PC-9 (cell line): Measurements from ENCODE around the gene REG1B. TPM values are rescaled to one million over a fixed set of nuclear protein-coding genes. Genes with fewer than 3 reads are reported as not detected.

ENCODE experiments used
- BruUV-seq: library from RNA; stranded (reverse); fragments of 400-500 nt; replicated peaks from 2 replicates; lab custom pipeline; 2021; lab: Mats Ljungman, UMichigan
- CTCF ChIA-PET: fragments of 300-600 bp; sonication (Branson Sonifier 250); formaldehyde crosslinking; loops from one replicate; lab custom pipeline; 2022; ENCODE audit warnings: antibody characterized with exemption; lab: Charles Lee
- POLR2A ChIA-PET: fragments of 300-600 bp; sonication (Branson Sonifier 250); formaldehyde crosslinking; loops from one replicate; lab custom pipeline; 2022; ENCODE audit warnings: antibody characterized with exemption; ENCODE audit not compliant: unreplicated experiment; lab: Charles Lee
- DNase-seq, 2 experiments: peaks; one replicate each; pipeline versions ENCODE4 v3.0.0 to v3.0.0-alpha.2; 2015 to 2022; ENCODE audit warnings: mixed read lengths in 1 of 2
- H2AFZ ChIP-seq: fragments of 200-600 bp; sonication (generic); 2 replicates; pipeline ENCODE4 v1.8.1; 2017; ENCODE audit warnings: antibody characterized with exemption
- H3F3A ChIP-seq: fragments of 200-600 bp; sonication (generic); 2 replicates; pipeline ENCODE4 v1.8.1; 2017; ENCODE audit warnings: antibody characterized with exemption, mild to moderate bottlenecking, low read depth; ENCODE audit not compliant: insufficient read depth
- H3K27ac ChIP-seq: fragments of 200-600 bp; sonication (generic); 2 replicates; pipeline ENCODE4 v1.6.1; 2016; ENCODE audit warnings: mixed run types
- H3K27me3 ChIP-seq: fragments of 200-600 bp; sonication (generic); 2 replicates; pipeline ENCODE4 v1.6.1; 2016; ENCODE audit warnings: low read depth, mixed run types; ENCODE audit not compliant: insufficient read depth
- H3K36me3 ChIP-seq: fragments of 200-600 bp; sonication (generic); 2 replicates; pipeline ENCODE4 v1.6.1; 2016; ENCODE audit warnings: low read depth, mixed run types
- H3K4me1 ChIP-seq: fragments of 200-600 bp; sonication (generic); replicated peaks from 2 replicates; pipeline ENCODE4 v1.6.1; 2016; ENCODE audit warnings: mixed run types; ENCODE audit not compliant: insufficient read depth
- H3K4me2 ChIP-seq: fragments of 200-600 bp; sonication (generic); 2 replicates; pipeline ENCODE4 v1.6.1; 2017; ENCODE audit warnings: mixed run types
- H3K4me3 ChIP-seq: fragments of 200-600 bp; sonication (generic); 2 replicates; pipeline ENCODE4 v1.6.1; 2016; ENCODE audit warnings: mixed run types
- H3K79me2 ChIP-seq: fragments of 200-600 bp; sonication (generic); 2 replicates; pipeline ENCODE4 v1.6.1; 2017; ENCODE audit warnings: low read depth, mixed run types
- H3K9me2 ChIP-seq: fragments of 200-600 bp; sonication (generic); 2 replicates; pipeline ENCODE4 v1.8.1; 2017; ENCODE audit warnings: mild to moderate bottlenecking; ENCODE audit not compliant: insufficient read depth
- H3K9me3 ChIP-seq: fragments of 200-600 bp; sonication (generic); 2 replicates; pipeline ENCODE4 v1.8.1; 2016; ENCODE audit warnings: low read depth; ENCODE audit not compliant: insufficient read depth
- H4K20me1 ChIP-seq: fragments of 200-600 bp; sonication (generic); 2 replicates; pipeline ENCODE4 v1.8.1; 2017; ENCODE audit not compliant: insufficient read depth
- CTCF ChIP-seq: fragments of 200-600 bp; sonication (generic); conservative IDR thresholded peaks from 2 replicates; pipeline ENCODE4 v1.6.1; 2017; ENCODE audit warnings: mixed run types, antibody characterized with exemption, mild to moderate bottlenecking, moderate library complexity
- EZH2 ChIP-seq: fragments of 200-600 bp; sonication (generic); IDR thresholded peaks from 2 replicates; pipeline ENCODE4 v1.8.0; 2017; ENCODE audit warnings: antibody characterized with exemption, low read depth
- intact Hi-C: fragments of 100-400 bp; cut with micrococcal nuclease; formaldehyde crosslinking; loops from one replicate; pipeline ENCODE4 v1.10.0; 2022; ENCODE audit not compliant: unreplicated experiment
- total RNA-seq: library from RNA; stranded (reverse); gene quantifications from 2 replicates; pipeline ENCODE4 v1.2.3, GENCODE V29; 2021

The REG1B gene
- total RNA-seq, 1 experiment from 2014 or later, result not detected

GRCh38 chr2:79100285-79100684 is 12.5 kb upstream of the REG1B start:
- TF ChIP-seq CTCF, result no peak
- TF ChIP-seq EZH2, result no peak
- ChIA-PET CTCF (no interaction called here), POLR2A (no interaction called here)
- no peak overlapping the region for H3K4me2 ChIP-seq
- peaks cover 41% of the 10 kb centered on the region for H3K27me3 ChIP-seq
- no peaks in the 10 kb centered on the region for H3F3A ChIP-seq
- H3K9me2 ChIP-seq, result no peaks in the 10 kb centered on the region
- H3K27ac ChIP-seq, result no peak overlapping the region
- H4K20me1 ChIP-seq, result no peaks in the 10 kb centered on the region
- no TSS peak for BruUV-seq
- no peaks in the 10 kb centered on the region for H3K36me3 ChIP-seq
- H3K79me2 ChIP-seq, result no peaks in the 10 kb centered on the region
- no peak overlapping the region for H3K4me3 ChIP-seq
- no peaks in the 10 kb centered on the region for H3K9me3 ChIP-seq
- intact Hi-C loops, result no loop called here
- no peak overlapping the region for H2AFZ ChIP-seq
- no peaks in the 10 kb centered on the region for H3K4me1 ChIP-seq
- no peak for DNase-seq

GRCh38 chr2:79099140-79099686 is 11.4 kb upstream of the REG1B start:
- intact Hi-C loops, result no loop called here
- Histone ChIP-seq H3K79me2 (no peaks in the 10 kb centered on the region), H3K9me3 (no peaks in the 10 kb centered on the region), H3K4me3 (no peak overlapping the region), H3K27me3 (peaks cover 52% of the 10 kb centered on the region), H3K9me2 (no peaks in the 10 kb centered on the region), H3K4me2 (no peak overlapping the region), H4K20me1 (no peaks in the 10 kb centered on the region), H3K4me1 (no peaks in the 10 kb centered on the region), H2AFZ (no peak overlapping the region), H3K27ac (no peak overlapping the region), H3K36me3 (no peaks in the 10 kb centered on the region), H3F3A (no peaks in the 10 kb centered on the region)
- ChIA-PET CTCF (no interaction called here), POLR2A (no interaction called here)
- no peak for DNase-seq
- no peak for TF ChIP-seq EZH2
- TF ChIP-seq CTCF, result no peak
- no TSS peak for BruUV-seq

- Histone ChIP-seq H3F3A (no peaks in the 10 kb centered on the region), H4K20me1 (no peaks in the 10 kb centered on the region), H3K27ac (no peak overlapping the region), H2AFZ (no peak overlapping the region), H3K9me3 (no peaks in the 10 kb centered on the region), H3K4me3 (no peak overlapping the region), H3K27me3 (peaks cover 66% of the 10 kb centered on the region), H3K4me1 (no peaks in the 10 kb centered on the region), H3K79me2 (no peaks in the 10 kb centered on the region), H3K4me2 (no peak overlapping the region), H3K9me2 (no peaks in the 10 kb centered on the region), H3K36me3 (no peaks in the 10 kb centered on the region)
- intact Hi-C loops, result no loop called here
- no peak for TF ChIP-seq CTCF
- no peak for DNase-seq
- BruUV-seq, result no TSS peak
- POLR2A ChIA-PET, result no interaction called here
- CTCF ChIA-PET, result no interaction called here
These were observed 10.1 kb upstream of the REG1B start for GRCh38 chr2:79097843-79098242.
